ENCODE results near the gene COL6A2. TPM values are rescaled to one million over a fixed set of nuclear protein-coding genes. Genes with fewer than 3 reads are reported as not detected.
"Not testable (repeated sequence)": the region's sequence is repeated elsewhere in the genome, so short reads cannot be mapped to it uniquely, and the experiment has no call there.

The COL6A2 gene
- polyA plus RNA-seq, 1 donor: 584 TPM

DNA sequence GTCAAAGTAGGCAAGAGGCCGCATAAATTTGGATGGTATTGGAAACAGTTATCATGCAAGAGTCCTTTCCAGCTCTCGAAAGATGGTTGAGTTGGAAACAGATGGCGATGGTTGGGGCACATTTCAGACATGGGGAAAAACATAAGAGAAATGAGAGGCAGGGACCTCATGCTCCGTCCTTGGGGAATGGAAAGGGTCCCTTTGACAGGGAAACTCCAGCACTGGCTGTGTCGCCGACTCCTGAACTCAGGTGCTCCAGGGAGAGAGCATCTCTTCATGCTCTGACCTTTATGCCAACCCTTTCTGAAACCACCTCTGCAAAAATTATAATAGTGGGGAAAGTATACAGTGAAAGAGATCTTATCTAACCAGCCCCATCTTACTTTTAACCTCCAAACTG, 36.8 kb upstream of the COL6A2 start:
- DNase-seq: no peak

DNA sequence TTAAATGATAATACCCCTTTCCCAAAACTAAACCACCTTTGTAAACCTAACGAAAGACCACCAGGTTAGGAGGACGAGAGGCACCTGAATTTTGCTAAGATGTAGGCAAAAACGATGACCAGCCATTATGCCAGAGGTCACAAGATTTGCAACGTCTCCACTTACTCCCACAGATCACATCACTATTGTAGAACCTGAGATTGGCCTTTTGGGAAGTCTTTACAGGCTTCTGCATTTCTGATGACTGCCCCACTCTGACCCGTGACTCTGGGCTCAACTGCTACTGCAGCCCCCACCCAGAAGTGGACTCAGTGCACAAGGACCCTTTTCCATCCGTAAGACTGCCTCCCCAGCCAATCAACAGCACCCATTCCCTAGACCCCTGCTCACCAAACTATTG, 36.4 kb upstream of the COL6A2 start:
- DNase-seq: no peak

DNA sequence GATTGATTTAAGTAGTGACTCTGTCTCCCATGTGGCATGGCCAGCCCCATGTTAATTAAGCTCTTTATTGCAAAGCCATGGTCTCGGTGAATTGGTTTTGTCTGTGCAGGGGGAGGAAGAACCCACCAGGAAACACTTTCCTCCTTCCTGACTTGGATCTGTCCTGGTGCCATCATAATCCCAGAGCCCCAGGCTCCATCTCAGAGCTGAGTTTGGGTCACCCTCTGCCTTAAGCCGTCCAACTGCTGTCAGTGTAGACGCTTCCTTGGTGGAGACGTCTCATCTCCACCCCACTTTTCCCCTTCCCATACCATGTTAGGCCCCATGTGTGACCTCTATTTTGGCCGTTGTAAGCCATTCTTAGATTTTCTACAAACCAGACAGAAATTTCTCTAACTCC, 36.0 kb upstream of the COL6A2 start:
- no peak for DNase-seq

DNA sequence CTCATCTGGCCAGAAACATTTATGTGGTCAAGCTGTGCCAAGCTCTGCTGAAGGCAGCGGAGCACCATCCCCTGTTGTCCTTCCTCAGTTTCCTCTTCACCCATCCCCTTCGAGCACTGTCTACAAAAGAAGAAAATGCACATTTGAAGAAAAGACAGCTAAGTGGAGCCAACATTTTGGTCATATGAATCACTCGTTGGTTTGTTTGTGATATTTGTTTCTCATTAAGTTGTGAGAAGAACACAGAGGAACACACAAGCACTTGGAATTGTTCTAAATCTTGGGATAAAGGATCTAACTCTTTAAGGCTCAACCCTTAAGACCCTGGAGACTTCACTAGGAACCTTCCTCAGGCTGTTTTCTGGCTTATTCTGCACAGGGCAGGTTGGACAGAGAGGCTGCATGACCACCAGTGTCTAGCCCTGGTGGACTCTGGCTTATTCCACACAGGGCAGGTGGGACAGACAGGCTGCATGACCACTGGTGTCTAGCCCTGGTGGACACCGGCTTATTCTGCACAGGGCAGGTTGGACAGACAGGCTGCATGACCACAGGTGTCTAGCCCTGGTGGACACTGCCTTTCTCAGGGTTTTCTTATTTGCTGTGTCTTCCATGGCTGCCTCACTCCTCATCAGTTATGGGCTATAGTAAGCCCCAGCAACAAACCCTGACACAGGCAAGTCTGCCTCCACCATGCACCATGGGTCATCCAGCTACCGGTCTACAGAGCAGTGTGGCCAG, 35.3 kb upstream of the COL6A2 start:
- no peak for DNase-seq

- no peak for DNase-seq
Measured at GRCh38 chr21:46063227-46063626, 34.7 kb upstream of the COL6A2 start.

- no peak for DNase-seq
Measured at GRCh38 chr21:46063734-46064680, 33.9 kb upstream of the COL6A2 start.

DNA sequence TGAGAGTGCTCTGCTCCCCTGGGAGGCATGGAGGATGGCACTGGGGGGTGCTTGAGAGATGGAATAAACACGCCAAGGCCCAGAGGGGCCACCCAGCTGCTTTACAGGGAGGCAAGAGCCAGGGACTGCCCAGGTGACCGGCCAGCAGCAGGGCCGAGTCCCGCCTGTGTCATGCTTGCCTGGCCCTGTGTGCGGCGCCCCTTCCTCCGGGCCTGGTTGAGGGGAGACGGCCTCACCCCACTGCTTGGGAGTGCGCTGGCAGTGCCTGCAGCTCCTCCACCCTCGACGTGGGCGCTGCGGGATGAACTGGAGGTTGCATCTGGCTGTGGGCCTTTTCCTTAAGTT, 33.1 kb upstream of the COL6A2 start:
- no peak for DNase-seq

GRCh38 chr21:46065215-46065913, 32.5 kb upstream of the COL6A2 start:
- peak; percentile 88 for DNase-seq

- DNase-seq: no peak
Measured at GRCh38 chr21:46065914-46066551, 31.9 kb upstream of the COL6A2 start.

DNA sequence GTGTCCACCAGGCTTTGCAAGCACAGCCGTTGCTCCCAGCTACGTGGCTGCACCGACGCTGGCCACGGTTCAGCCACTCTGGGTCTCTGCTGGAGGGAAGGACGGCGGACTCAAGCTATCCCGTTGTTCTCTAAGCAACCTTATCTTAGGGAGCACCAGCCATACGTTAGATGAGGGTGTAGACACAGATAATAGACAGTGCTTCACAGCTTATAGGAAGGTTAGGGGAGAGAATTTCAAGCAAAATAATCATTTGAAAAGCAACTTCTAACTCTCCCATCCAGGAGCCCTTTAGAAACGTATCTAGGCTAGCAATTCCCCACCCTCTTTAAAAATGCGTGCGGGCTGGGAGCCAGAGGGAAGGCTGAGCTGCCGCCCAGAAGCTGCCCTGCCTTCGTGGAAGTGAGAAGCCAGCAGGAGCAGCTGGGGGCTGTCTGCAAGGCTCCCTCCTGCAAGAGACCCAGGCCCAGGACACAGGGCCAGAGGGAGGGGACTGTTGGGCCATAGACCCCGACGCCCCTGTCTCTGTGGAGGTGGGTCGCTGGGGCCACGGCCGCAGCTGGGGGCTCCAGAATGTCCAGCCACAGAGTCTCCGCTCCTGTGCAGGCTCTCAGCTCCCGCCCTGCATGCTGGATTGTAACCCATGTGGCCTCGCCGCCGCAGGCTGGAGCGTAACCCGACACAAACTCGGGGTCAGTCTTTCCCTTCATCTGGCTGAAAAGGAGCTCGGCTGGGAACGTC, 31.2 kb upstream of the COL6A2 start:
- DNase-seq: no peak

DNA sequence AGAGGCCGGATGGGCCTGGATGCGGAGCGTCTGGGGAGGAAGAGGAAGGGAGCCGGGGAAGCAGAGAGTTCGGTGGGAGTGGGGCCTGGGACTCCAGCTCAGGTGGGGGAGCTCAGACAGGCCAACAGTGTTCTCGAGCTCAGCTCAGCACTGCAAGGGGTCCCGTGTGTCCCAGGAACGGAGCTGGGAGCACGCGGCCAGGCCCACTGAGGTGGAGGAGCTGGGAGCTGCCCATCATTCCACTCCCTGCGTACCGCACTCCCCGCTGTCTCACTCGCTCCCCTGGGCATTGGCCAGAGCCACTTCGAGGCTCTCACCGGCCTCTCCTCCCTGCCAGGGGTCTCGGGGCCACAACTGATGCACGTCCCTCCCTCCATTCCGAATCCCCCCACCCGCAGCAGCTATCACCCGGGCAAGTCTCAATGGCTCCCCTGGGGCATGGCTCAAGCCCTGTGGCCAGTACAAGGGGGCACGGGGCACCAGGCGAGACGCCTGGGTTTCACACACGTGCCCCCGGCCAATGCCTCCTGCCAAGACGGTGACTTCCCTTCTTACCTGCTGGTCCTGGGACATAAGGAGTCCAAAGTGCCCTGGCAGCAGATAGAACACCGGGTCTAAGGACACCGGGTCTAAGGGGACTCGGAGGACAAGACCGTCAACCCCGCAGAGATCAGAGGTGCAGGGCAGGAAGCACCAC, 30.3 kb upstream of the COL6A2 start:
- DNase-seq: no peak

- no peak for DNase-seq
Measured at GRCh38 chr21:46068516-46069079, 29.3 kb upstream of the COL6A2 start.

GRCh38 chr21:46069166-46069565, 28.7 kb upstream of the COL6A2 start:
- no peak for DNase-seq

- no peak for DNase-seq
Measured at GRCh38 chr21:46069719-46070279, 28.1 kb upstream of the COL6A2 start.

GRCh38 chr21:46071082-46071481, 26.8 kb upstream of the COL6A2 start:
- no peak for DNase-seq

- DNase-seq: not testable (repeated sequence)
Measured at GRCh38 chr21:46076724-46077123, 21.2 kb upstream of the COL6A2 start.

DNA sequence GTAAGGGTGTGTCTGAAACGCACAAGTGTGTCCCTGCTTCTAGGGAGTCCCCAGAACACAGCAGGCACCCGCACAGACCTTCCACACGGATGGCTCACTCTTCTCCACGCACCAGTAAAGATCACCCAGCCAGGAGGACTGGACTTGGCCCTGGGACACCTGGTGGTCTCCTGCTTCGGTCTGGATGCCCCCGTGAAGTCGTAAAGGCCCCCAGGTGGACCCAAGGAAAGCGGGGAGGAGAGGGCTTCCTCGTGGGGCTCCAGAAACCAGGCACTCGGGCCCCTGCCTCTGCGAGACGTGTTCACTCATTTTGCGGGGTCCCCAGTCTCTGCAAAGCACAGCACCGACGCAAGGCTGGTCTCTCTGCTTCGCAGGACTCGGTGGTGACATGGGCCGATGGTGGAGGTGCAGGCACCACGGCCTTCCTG, 20.2 kb upstream of the COL6A2 start:
- DNase-seq: no peak

DNA sequence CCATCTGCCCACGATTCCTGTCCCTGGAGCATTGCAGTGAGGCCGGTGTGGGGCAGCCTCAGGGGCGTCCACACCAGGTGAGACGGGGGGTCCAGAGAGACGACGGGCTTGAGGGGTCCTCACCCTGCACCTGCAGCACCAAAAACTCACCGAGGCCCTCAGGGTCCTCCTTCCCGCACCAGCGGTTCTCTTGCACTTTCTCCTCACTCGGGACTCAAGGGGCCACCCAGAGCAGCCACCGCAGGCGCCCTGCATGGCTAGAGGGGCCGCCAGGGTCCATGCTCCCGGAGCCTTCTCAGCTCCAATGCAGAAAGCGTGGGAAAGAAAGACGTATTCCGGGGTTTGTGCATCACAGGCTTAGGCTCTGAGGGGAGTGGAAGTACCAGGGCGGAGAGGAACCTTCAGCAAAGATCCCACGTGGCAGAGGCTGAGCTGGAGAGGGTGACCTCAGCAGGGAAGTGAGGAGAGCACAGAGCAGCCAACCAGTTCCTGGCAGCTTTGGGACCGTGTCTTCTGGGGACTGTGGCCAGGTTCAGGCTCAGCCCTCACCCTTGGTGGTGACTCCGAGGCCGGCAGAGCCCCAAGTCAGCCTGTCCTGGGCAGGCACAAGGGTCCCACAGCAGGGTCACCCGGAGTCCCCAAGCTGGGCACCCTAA, 19.5 kb upstream of the COL6A2 start:
- DNase-seq: no peak

DNA sequence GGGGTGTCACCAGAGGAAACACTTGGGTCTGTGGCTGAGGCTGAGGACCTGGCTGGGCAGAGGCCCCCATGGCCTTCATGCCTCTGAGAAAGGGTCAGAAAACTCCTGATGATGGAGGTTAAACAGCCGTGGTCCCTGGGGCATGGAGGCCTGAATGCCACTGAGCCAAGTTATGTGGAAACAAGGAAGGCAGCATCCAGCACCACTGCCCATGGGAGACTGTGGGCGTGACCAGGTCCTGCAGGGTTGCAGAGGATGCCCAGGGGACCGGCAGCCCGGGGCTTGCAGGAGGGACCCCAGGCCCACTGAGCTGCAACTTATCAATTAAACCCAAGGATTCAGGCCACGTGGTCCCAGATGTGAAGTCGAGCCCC, 18.9 kb upstream of the COL6A2 start:
- no peak for DNase-seq
